ENCODE data around the gene FGFR1OP2.

The FGFR1OP2 gene

GRCh38 chr12:27003421-27004381 lies 65.4 kb downstream of the FGFR1OP2 start:
- no peak for DNase-seq (ENCODE audit: low spot score)

- no peak for DNase-seq (ENCODE audit: low spot score)
Observed at GRCh38 chr12:27005495-27005894, 67.2 kb downstream of the FGFR1OP2 start.

GRCh38 chr12:27006797-27007467 lies 68.7 kb downstream of the FGFR1OP2 start:
- no peak for DNase-seq (ENCODE audit: low spot score)

- no peak for DNase-seq (ENCODE audit: low spot score)
Observed at GRCh38 chr12:27008081-27008480, 69.8 kb downstream of the FGFR1OP2 start.

GRCh38 chr12:27009881-27010301 lies 71.6 kb downstream of the FGFR1OP2 start:
- no peak for DNase-seq (ENCODE audit: low spot score)

GRCh38 chr12:27012239-27012981 lies 74.1 kb downstream of the FGFR1OP2 start:
- DNase-seq (ENCODE audit: low spot score) = no peak

- no peak for DNase-seq (ENCODE audit: low spot score)
Observed at GRCh38 chr12:27012982-27013255, 74.6 kb downstream of the FGFR1OP2 start.

GRCh38 chr12:27013611-27014084 lies 75.4 kb downstream of the FGFR1OP2 start:
- no peak for DNase-seq (ENCODE audit: low spot score)

GRCh38 chr12:27014085-27014858 lies 76.0 kb downstream of the FGFR1OP2 start, which contains the start of gene TM7SF3:
Gene TM7SF3, minus strand, starts transcription at chr12:27014384. Its CDS starts 216 bp downstream, at chr12:27014168.
- DNase-seq (ENCODE audit: low spot score) = peak; percentile 90

GRCh38 chr12:27014859-27015729 lies 76.8 kb downstream of the FGFR1OP2 start:
- DNase-seq (ENCODE audit: low spot score) = no peak

- no peak for DNase-seq (ENCODE audit: low spot score)
Observed at GRCh38 chr12:27015730-27016076, 77.4 kb downstream of the FGFR1OP2 start.

All from putamen (tissue), 1 donor.